ENCODE data around the gene TMEM116.
"Not testable (repeated sequence)": the region's sequence is repeated elsewhere in the genome, so short reads cannot be mapped to it uniquely, and the experiment has no call there.

The TMEM116 gene

DNA sequence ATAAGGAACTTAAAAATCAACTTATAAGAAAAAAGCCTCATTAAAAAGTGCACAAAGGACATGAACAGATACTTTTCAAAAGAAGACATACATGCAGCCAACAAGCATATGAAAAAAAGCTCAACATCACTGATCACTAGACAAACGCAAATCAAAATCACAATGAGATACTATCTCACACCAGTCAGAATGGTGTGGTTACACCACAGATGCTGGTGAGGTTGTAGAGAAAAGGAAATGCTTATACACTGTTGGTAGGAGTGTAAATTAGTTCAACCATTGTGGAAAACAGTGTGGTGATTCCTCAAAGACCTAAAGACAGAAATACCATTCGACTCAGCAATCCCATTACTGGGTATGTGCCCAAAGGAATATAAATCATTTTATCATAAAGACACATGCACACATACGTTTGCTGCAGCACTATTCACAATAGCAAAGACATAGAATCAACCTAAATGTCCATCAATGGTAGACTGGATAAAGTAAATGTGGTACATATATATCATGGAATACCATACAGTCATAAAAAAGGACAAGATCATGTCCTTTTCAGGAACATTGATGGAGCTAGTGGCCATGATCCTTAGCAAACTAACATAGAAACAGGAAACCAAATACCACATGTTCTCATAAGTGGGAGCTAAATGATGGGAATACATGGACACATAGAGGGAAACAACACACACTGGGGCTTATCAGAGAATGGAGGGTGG lies 61.8 kb downstream of the TMEM116 start:
- H3K27me3 ChIP-seq (ENCODE audit: control insufficient read depth, insufficient read depth, low read length, poor library complexity, severe bottlenecking); H3K9me3 ChIP-seq (ENCODE audit: control insufficient read depth, low read length): not testable (repeated sequence)
- WGBS, 2 experiments = 89 to 92% methylated on average over 3 of the region's 3 CpGs

DNA sequence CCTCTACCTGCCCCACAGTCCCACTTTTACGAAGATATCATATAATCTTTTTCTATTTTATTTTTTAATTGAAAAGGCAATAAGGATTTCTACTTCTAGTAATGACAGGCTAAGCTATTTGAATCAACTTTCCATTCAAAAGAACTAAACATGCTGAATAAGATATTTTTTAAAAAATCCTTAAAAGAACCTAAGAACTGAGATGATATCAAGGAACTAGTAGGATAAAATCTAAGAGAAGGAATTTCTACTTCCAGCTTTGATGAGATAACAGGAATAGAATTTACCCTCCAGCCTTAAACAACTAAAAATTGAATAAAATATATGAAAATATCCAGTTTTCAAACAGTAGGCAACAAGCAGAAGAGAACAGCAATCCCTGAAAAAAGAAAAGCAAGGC lies 69.0 kb downstream of the TMEM116 start:
- no peaks in the 10 kb centered on the region for H3K36me3 ChIP-seq (ENCODE audit: control insufficient read depth, insufficient read depth, low read length)
- H3K27ac ChIP-seq (ENCODE audit: insufficient read depth, low read depth, low read length, poor library complexity, severe bottlenecking) = no peak overlapping the region
- no CpG with 5 or more reads among the region's 1 CpG for WGBS, 2 experiments
- H3K9me3 ChIP-seq (ENCODE audit: control insufficient read depth, low read length) = no peaks in the 10 kb centered on the region
- no peaks in the 10 kb centered on the region for H3K4me1 ChIP-seq (ENCODE audit: control insufficient read depth, insufficient read depth, low read length)
- no peaks in the 10 kb centered on the region for H3K27me3 ChIP-seq (ENCODE audit: control insufficient read depth, insufficient read depth, low read length, poor library complexity, severe bottlenecking)
- H3K4me3 ChIP-seq (ENCODE audit: insufficient read depth, low read depth, low read length) = no peak overlapping the region

More for the DNA sequence above, 61.8 kb downstream of the TMEM116 start:
- H3K4me1 ChIP-seq (ENCODE audit: control insufficient read depth, insufficient read depth, low read length); H3K27ac ChIP-seq (ENCODE audit: insufficient read depth, low read depth, low read length, poor library complexity, severe bottlenecking); H3K36me3 ChIP-seq (ENCODE audit: control insufficient read depth, insufficient read depth, low read length); H3K4me3 ChIP-seq (ENCODE audit: insufficient read depth, low read depth, low read length): not testable (repeated sequence)

DNA sequence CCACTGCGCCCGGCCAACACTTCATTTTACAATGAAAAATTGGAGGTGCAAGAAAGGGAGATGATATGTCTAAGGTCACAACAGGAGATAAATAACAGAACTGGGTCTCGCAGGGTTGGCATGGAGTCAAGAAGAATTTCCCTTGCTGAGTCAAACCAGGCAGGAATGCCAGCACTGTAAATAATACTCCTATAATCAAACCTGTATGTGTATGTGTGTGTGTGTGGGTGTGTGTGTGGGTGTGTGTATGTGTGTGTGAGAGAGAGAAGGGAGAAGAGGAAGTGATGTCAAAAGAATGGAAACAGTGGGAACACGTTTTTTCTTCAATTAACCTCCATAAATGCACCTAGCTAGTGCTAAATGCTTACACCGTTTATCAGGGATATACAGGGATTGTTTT lies 70.4 kb downstream of the TMEM116 start:
- WGBS, 2 experiments = 89 to 94% methylated on average over 4 to 5 of the region's 5 CpGs
- no peaks in the 10 kb centered on the region for H3K27me3 ChIP-seq (ENCODE audit: control insufficient read depth, insufficient read depth, low read length, poor library complexity, severe bottlenecking)
- no peaks in the 10 kb centered on the region for H3K36me3 ChIP-seq (ENCODE audit: control insufficient read depth, insufficient read depth, low read length)
- H3K9me3 ChIP-seq (ENCODE audit: control insufficient read depth, low read length) = no peaks in the 10 kb centered on the region
- no peak overlapping the region for H3K4me3 ChIP-seq (ENCODE audit: insufficient read depth, low read depth, low read length)
- no peak overlapping the region for H3K27ac ChIP-seq (ENCODE audit: insufficient read depth, low read depth, low read length, poor library complexity, severe bottlenecking)
- H3K4me1 ChIP-seq (ENCODE audit: control insufficient read depth, insufficient read depth, low read length) = no peaks in the 10 kb centered on the region

DNA sequence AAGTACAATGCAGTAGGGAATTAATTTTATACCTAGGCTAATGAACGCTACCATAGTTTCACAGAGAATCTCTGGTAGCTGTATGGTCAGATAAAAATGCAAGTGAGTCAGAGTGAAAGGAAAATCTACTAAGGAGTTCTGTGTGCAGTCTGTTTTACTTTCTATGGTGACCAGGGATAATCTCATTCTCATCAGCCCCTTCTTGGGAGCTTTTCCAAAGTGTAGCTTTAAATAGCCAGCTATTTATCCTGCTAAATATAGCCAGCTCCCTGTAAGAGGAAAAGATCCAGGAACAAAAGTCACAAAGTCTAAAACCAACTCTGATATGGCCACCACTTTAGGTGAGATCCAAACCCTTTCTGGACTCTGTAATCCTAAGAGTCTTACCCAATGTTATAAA lies 75.5 kb downstream of the TMEM116 start:
- Histone ChIP-seq H3K4me1 (ENCODE audit: control insufficient read depth, insufficient read depth, low read length) (no peaks in the 10 kb centered on the region), H3K9me3 (ENCODE audit: control insufficient read depth, low read length) (no peaks in the 10 kb centered on the region), H3K36me3 (ENCODE audit: control insufficient read depth, insufficient read depth, low read length) (no peaks in the 10 kb centered on the region), H3K27ac (ENCODE audit: insufficient read depth, low read depth, low read length, poor library complexity, severe bottlenecking) (no peak overlapping the region), H3K27me3 (ENCODE audit: control insufficient read depth, insufficient read depth, low read length, poor library complexity, severe bottlenecking) (no peaks in the 10 kb centered on the region), H3K4me3 (ENCODE audit: insufficient read depth, low read depth, low read length) (no peak overlapping the region)
- WGBS, 2 experiments = 96 to 100% methylated on average over 1 of the region's 1 CpG

DNA sequence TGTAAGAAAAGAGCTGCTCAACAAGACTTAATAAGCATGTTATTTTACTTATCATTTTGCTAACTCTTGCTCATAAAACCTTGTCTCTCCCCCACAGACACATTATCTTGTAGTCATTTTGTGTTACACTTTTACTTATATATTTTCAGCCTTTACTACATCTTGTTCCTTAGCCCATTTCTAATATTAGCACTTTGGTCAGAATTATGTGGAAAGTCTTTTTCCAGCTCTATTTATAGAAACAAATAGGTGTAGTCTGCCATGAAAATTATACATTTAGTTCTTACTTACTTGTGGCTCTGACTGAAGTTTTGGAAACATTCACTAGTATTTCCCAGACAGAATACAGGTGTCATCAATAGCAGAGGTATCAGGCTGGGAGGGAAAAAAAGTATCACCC lies 76.1 kb downstream of the TMEM116 start:
- no peak overlapping the region for H3K27ac ChIP-seq (ENCODE audit: insufficient read depth, low read depth, low read length, poor library complexity, severe bottlenecking)
- no peaks in the 10 kb centered on the region for H3K4me1 ChIP-seq (ENCODE audit: control insufficient read depth, insufficient read depth, low read length)
- H3K4me3 ChIP-seq (ENCODE audit: insufficient read depth, low read depth, low read length) = no peak overlapping the region
- H3K27me3 ChIP-seq (ENCODE audit: control insufficient read depth, insufficient read depth, low read length, poor library complexity, severe bottlenecking) = no peaks in the 10 kb centered on the region
- no peaks in the 10 kb centered on the region for H3K9me3 ChIP-seq (ENCODE audit: control insufficient read depth, low read length)
- H3K36me3 ChIP-seq (ENCODE audit: control insufficient read depth, insufficient read depth, low read length) = no peaks in the 10 kb centered on the region

DNA sequence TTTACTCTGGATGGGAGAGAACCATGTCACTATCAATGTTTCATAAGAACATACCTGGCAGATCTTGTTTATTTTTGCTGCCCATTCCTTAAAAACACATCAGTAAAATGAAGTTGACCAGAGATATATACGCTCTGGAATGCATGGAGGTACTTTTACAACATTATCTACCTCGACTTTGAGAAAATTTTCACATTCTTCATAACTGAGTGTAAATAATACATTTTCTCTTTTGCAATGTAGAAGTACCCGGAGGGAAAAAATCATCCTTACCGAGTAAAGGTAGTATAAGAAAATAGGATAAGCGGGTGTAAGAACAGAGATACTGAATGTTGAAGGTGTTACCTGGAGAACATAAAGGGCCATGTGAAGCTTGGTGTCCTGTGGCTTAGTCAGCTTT lies 80.7 kb downstream of the TMEM116 start:
- no peaks in the 10 kb centered on the region for H3K27me3 ChIP-seq (ENCODE audit: control insufficient read depth, insufficient read depth, low read length, poor library complexity, severe bottlenecking)
- no peaks in the 10 kb centered on the region for H3K36me3 ChIP-seq (ENCODE audit: control insufficient read depth, insufficient read depth, low read length)
- no peak overlapping the region for H3K27ac ChIP-seq (ENCODE audit: insufficient read depth, low read depth, low read length, poor library complexity, severe bottlenecking)
- 91 to 96% methylated on average over 4 to 5 of the region's 5 CpGs for WGBS, 2 experiments
- H3K4me1 ChIP-seq (ENCODE audit: control insufficient read depth, insufficient read depth, low read length) = no peaks in the 10 kb centered on the region
- H3K9me3 ChIP-seq (ENCODE audit: control insufficient read depth, low read length) = no peaks in the 10 kb centered on the region
- no peak overlapping the region for H3K4me3 ChIP-seq (ENCODE audit: insufficient read depth, low read depth, low read length)

DNA sequence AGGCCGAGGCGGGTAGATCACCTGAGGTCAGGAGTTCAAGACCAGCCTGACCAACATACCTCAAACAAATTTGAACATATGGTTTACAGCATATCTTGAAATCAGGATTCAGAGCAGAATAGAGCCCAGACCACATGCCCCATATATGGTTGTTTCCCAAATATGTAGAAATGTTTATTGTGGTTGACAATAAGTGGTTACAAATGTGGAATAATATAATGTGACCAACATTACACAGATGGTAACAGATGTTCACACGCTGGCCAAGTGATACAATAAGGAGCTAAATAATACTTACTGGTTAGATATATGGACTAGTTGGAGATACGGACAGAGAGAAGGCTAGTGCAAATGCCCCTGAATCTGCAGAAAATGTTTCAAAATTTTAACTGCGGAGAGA lies 85.6 kb downstream of the TMEM116 start:
- no peak overlapping the region for H3K4me3 ChIP-seq (ENCODE audit: insufficient read depth, low read depth, low read length)
- WGBS, 2 experiments = 95 to 96% methylated on average over 5 of the region's 5 CpGs

DNA sequence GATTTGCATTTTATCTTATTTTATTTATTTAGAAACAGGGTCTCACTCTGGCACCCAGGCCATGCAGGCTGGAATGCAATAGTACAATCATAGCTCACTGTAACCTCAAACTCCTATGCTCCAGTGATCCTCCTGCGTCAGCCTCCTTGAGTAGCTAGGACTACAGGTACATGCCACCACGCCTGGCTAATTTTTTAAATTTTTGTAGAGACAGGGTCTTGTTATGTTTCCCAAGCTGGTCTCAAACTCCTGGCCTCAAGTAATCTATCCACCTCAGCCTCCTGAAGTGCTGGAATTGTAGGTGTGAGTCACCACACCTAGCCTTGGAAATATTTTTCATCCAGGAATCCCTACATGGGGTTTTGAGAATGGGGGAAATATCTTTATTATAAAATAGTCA lies 86.3 kb downstream of the TMEM116 start:
- Histone ChIP-seq H3K4me3 (ENCODE audit: insufficient read depth, low read depth, low read length) (no peak overlapping the region), H3K9me3 (ENCODE audit: control insufficient read depth, low read length) (no peaks in the 10 kb centered on the region), H3K4me1 (ENCODE audit: control insufficient read depth, insufficient read depth, low read length) (no peaks in the 10 kb centered on the region), H3K27ac (ENCODE audit: insufficient read depth, low read depth, low read length, poor library complexity, severe bottlenecking) (no peak overlapping the region), H3K36me3 (ENCODE audit: control insufficient read depth, insufficient read depth, low read length) (no peaks in the 10 kb centered on the region), H3K27me3 (ENCODE audit: control insufficient read depth, insufficient read depth, low read length, poor library complexity, severe bottlenecking) (no peaks in the 10 kb centered on the region)
- WGBS, 2 experiments = 75 to 95% methylated on average over 2 of the region's 2 CpGs

More for the DNA sequence above, 85.6 kb downstream of the TMEM116 start:
- H3K27me3 ChIP-seq (ENCODE audit: control insufficient read depth, insufficient read depth, low read length, poor library complexity, severe bottlenecking) = no peaks in the 10 kb centered on the region
- no peak overlapping the region for H3K27ac ChIP-seq (ENCODE audit: insufficient read depth, low read depth, low read length, poor library complexity, severe bottlenecking)
- no peaks in the 10 kb centered on the region for H3K36me3 ChIP-seq (ENCODE audit: control insufficient read depth, insufficient read depth, low read length)
- no peaks in the 10 kb centered on the region for H3K9me3 ChIP-seq (ENCODE audit: control insufficient read depth, low read length)
- H3K4me1 ChIP-seq (ENCODE audit: control insufficient read depth, insufficient read depth, low read length) = no peaks in the 10 kb centered on the region

DNA sequence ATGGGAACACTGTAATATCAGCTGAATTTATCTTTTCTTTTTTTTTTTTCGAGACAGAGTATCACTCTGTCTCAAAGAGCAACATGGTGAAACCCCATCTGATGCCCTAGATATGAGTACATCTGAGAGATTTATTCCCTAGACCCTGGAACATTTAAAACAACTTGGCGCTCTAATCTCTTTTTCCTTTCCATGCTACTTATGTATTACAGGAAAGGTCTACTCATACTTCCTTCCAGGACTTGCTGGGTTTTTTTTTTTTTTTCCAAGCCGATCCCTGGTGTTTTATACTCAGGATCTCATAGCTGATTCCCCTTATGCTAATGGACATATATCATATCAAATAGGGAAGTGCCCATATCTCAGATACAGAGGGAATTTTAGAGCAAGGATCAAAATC lies 87.8 kb downstream of the TMEM116 start:
- no peaks in the 10 kb centered on the region for H3K27me3 ChIP-seq (ENCODE audit: control insufficient read depth, insufficient read depth, low read length, poor library complexity, severe bottlenecking)
- WGBS, 2 experiments = 79 to 94% methylated on average over 2 to 3 of the region's 3 CpGs

DNA sequence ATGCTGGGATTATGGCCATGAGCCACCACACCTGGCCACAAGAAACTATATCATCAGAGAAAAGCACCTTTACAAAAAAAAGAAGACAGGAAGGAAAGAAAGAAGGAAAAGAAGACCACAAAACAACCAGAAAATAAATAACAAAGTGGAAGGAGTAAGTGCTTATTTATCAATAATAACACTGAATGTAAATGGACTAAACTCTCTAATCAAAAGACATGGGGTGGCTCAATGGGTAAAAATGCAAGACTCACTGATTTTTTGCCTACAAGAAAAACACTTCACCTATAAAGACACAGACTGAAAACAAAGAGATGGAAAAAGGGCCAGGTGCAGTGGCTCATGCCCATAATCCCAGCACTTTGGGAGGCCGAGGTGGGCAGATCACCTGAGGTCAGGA lies 105.2 kb downstream of the TMEM116 start:
- Histone ChIP-seq H3K27ac (ENCODE audit: insufficient read depth, low read depth, low read length, poor library complexity, severe bottlenecking) (no peak overlapping the region), H3K9me3 (ENCODE audit: control insufficient read depth, low read length) (no peaks in the 10 kb centered on the region), H3K36me3 (ENCODE audit: control insufficient read depth, insufficient read depth, low read length) (no peaks in the 10 kb centered on the region), H3K27me3 (ENCODE audit: control insufficient read depth, insufficient read depth, low read length, poor library complexity, severe bottlenecking) (no peaks in the 10 kb centered on the region), H3K4me1 (ENCODE audit: control insufficient read depth, insufficient read depth, low read length) (no peaks in the 10 kb centered on the region), H3K4me3 (ENCODE audit: insufficient read depth, low read depth, low read length) (no peak overlapping the region)
- WGBS, 2 experiments = 90 to 96% methylated on average over 1 of the region's 1 CpG

More for the DNA sequence above, 87.8 kb downstream of the TMEM116 start:
- H3K9me3 ChIP-seq (ENCODE audit: control insufficient read depth, low read length) = no peaks in the 10 kb centered on the region
- no peak overlapping the region for H3K4me3 ChIP-seq (ENCODE audit: insufficient read depth, low read depth, low read length)
- no peaks in the 10 kb centered on the region for H3K36me3 ChIP-seq (ENCODE audit: control insufficient read depth, insufficient read depth, low read length)
- H3K27ac ChIP-seq (ENCODE audit: insufficient read depth, low read depth, low read length, poor library complexity, severe bottlenecking) = no peak overlapping the region
- no peaks in the 10 kb centered on the region for H3K4me1 ChIP-seq (ENCODE audit: control insufficient read depth, insufficient read depth, low read length)

DNA sequence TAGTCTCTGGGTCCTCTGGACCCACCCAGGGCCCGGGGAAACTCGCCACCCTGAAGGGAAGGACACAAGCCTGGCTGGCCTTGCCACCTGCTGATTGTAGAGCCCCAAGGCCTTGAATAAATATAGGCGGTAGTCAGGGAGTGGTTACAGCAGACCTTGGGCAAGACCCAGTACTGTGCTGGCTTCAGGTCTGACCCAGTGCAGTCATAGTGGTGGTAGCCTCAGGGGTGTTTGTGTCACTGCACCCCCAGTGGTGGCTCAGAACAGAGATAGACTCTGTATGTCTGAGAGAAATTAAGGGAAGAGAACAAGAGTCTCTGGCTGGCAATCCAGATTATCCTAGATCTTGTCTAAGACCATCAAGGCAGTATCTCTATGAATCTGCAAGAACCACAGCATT lies 107.5 kb downstream of the TMEM116 start:
- no peaks in the 10 kb centered on the region for H3K36me3 ChIP-seq (ENCODE audit: control insufficient read depth, insufficient read depth, low read length)
- H3K9me3 ChIP-seq (ENCODE audit: control insufficient read depth, low read length) = no peaks in the 10 kb centered on the region
- 91 to 95% methylated on average over 3 of the region's 3 CpGs for WGBS, 2 experiments
- no peaks in the 10 kb centered on the region for H3K4me1 ChIP-seq (ENCODE audit: control insufficient read depth, insufficient read depth, low read length)
- no peak overlapping the region for H3K27ac ChIP-seq (ENCODE audit: insufficient read depth, low read depth, low read length, poor library complexity, severe bottlenecking)
- no peaks in the 10 kb centered on the region for H3K27me3 ChIP-seq (ENCODE audit: control insufficient read depth, insufficient read depth, low read length, poor library complexity, severe bottlenecking)
- H3K4me3 ChIP-seq (ENCODE audit: insufficient read depth, low read depth, low read length) = no peak overlapping the region
